Prostate gland (tissue), 2 donors: Measurements from ENCODE around the gene MCAM.

Experiments
- CTCF ChIP-seq, 4 experiments: fragments of 200-600 bp in 2 of 4; fragments of 450-650 bp in 2 of 4; sonication (generic) in 2 of 4; IDR thresholded peaks; 1 replicate in 3 of 4; 2 replicates in 1 of 4; pipeline ENCODE4 v1.5.1; 2016 to 2019; ENCODE audit warnings: antibody characterized with exemption in 4 of 4, mild to moderate bottlenecking in 2 of 4, moderate library complexity in 2 of 4
- POLR2AphosphoS5 ChIP-seq: sonication (generic); formaldehyde crosslinking; IDR thresholded peaks from one replicate; pipeline ENCODE4 v1.6.1; 2017; ENCODE audit warnings: antibody characterized with exemption

GRCh38 chr11:119330237-119330636 lies 13.3 kb upstream of the MCAM start:
- TF ChIP-seq CTCF (IDR thresholded peaks at IDR 0.05) (no peak), POLR2AphosphoS5 (no peak)
